GM06990 (cell line): ENCODE measurements around the gene TPRG1.

Experiments
- DNase-seq: peaks from one replicate; pipeline ENCODE4 v3.0.0-alpha.2; 2011; ENCODE audit not compliant: insufficient read length; ENCODE audit errors: extremely low read depth
- H3K27me3 ChIP-seq: replicated peaks from 2 replicates; pipeline ENCODE4 v1.6.0; 2011; ENCODE audit warnings: low read length; ENCODE audit not compliant: control insufficient read depth, insufficient read depth
- H3K36me3 ChIP-seq: 2 replicates; pipeline ENCODE4 v1.5.1; 2011; ENCODE audit warnings: low read length; ENCODE audit not compliant: control insufficient read depth, insufficient read depth
- H3K4me3 ChIP-seq: replicated peaks from 2 replicates; pipeline ENCODE4 v1.5.1; 2011; ENCODE audit warnings: low read depth, mild to moderate bottlenecking, control low read depth, low read length
- TF ChIP-seq, protein P1 (sequence below): IDR thresholded peaks from 2 replicates; pipeline ENCODE4 v1.5.1; 2011; ENCODE audit warnings: low read length, control low read depth, mild to moderate bottlenecking, inconsistent platforms; ENCODE audit not compliant: insufficient read depth, poor library complexity, severe bottlenecking

The TPRG1 gene

GRCh38 chr3:189369636-189370035 lies 197.9 kb downstream of the TPRG1 start:
- Histone ChIP-seq H3K36me3 (no peaks in the 10 kb centered on the region), H3K4me3 (no peak overlapping the region), H3K27me3 (no peaks in the 10 kb centered on the region)
- DNase-seq, result no peak
- TF ChIP-seq, protein P1, sequence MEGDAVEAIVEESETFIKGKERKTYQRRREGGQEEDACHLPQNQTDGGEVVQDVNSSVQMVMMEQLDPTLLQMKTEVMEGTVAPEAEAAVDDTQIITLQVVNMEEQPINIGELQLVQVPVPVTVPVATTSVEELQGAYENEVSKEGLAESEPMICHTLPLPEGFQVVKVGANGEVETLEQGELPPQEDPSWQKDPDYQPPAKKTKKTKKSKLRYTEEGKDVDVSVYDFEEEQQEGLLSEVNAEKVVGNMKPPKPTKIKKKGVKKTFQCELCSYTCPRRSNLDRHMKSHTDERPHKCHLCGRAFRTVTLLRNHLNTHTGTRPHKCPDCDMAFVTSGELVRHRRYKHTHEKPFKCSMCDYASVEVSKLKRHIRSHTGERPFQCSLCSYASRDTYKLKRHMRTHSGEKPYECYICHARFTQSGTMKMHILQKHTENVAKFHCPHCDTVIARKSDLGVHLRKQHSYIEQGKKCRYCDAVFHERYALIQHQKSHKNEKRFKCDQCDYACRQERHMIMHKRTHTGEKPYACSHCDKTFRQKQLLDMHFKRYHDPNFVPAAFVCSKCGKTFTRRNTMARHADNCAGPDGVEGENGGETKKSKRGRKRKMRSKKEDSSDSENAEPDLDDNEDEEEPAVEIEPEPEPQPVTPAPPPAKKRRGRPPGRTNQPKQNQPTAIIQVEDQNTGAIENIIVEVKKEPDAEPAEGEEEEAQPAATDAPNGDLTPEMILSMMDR, result no peak

DNA sequence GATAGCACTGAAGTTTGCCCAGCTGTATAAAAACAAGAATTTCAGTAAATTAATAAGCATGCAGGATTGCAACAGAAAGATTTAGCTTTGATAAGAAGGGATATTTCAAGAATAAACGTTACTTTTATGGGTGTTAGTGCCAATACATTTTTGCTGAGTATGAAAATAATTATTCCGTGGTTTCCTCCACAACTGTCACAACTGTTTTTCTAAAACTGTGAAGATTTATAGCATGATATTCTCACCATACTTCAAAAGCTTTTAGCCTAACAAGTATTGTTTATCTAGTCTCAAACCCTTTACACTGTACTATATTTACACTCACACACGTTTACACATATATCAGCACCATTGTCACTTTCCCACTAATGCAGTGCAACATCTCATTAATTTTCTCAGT lies 200.5 kb downstream of the TPRG1 start:
- TF ChIP-seq, protein P1, result no peak
- Histone ChIP-seq H3K36me3 (no peaks in the 10 kb centered on the region), H3K4me3 (no peak overlapping the region), H3K27me3 (no peaks in the 10 kb centered on the region)
- no peak for DNase-seq
